HCT116 (cell line): Measurements from ENCODE around the gene TRIOBP. TPM values are rescaled to one million over a fixed set of nuclear protein-coding genes. Genes with fewer than 3 reads are reported as not detected.

Experiments
- ATAC-seq: fragments of 200-7000 bp; cut with Tn5 transposase; 2 replicates; pipeline ENCODE4 v1.9.1; 2020; ENCODE audit warnings: mild to moderate bottlenecking, moderate library complexity
- BruUV-seq: library from RNA; stranded (reverse); fragments of 400-500 nt; replicated peaks from 2 replicates; lab custom pipeline; 2021; lab: Mats Ljungman, UMichigan
- CTCF ChIA-PET: fragments of 300-600 bp; sonication (Branson Sonifier 250); formaldehyde crosslinking; loops from one replicate; lab custom pipeline; 2021; ENCODE audit warnings: antibody characterized with exemption; lab: Charles Lee
- POLR2A ChIA-PET: fragments of 300-600, 350-600 bp; sonication (Branson Sonifier 250); formaldehyde crosslinking; loops from one replicate; lab custom pipeline; 2021; ENCODE audit warnings: antibody characterized with exemption; lab: Charles Lee
- RAD21 ChIA-PET, 2 experiments: fragments of 300-600 bp; sonication (Branson Sonifier 250); formaldehyde crosslinking; loops; one replicate each; lab custom pipeline; 2023; ENCODE audit warnings: low total read pairs in 2 of 2; ENCODE audit not compliant: uncharacterized antibody in 2 of 2, unreplicated experiment in 2 of 2, low non-redundant PET in 1 of 2; lab: Charles Lee
- DNase-seq: peaks from one replicate; pipeline ENCODE4 v3.0.0-alpha.2; 2010; ENCODE audit warnings: low read depth, low spot score
- H2AFZ ChIP-seq: fragments of 200-600 bp; shearing (Covaris generic), sonication (generic); 2 replicates; pipeline ENCODE4 v1.6.1; 2017; ENCODE audit warnings: low read depth, mixed run types, mixed read lengths, antibody characterized with exemption, low read length; ENCODE audit not compliant: poor library complexity, severe bottlenecking
- H3K27ac ChIP-seq: 2 replicates; pipeline ENCODE4 v1.5.1; 2012; ENCODE audit warnings: low read depth, low read length
- H3K27me3 ChIP-seq: fragments of 200-600 bp; sonication (generic); 2 replicates; pipeline ENCODE4 v1.6.1; 2016; ENCODE audit warnings: mixed run types, low read length, mixed read lengths; ENCODE audit not compliant: insufficient read depth
- H3K36me3 ChIP-seq, 2 experiments: fragments of 200-500 bp in 1 of 2; fragments of 200-600 bp in 1 of 2; sonication (Bioruptor generic) in 1 of 2; sonication (generic) in 1 of 2; 2 replicates each; pipeline versions ENCODE4 v1.5.1 to v1.6.1; 2014 to 2016; ENCODE audit warnings: low read length in 2 of 2, inconsistent platforms in 1 of 2, mixed read lengths in 1 of 2, mixed run types in 1 of 2; ENCODE audit not compliant: insufficient read depth in 2 of 2, control insufficient read depth in 1 of 2
- H3K4me1 ChIP-seq, 2 experiments: fragments of 200-600 bp in 1 of 2; sonication (generic) in 1 of 2; 2 replicates each; pipeline versions ENCODE4 v1.5.1 to v1.6.1; 2012 to 2017; ENCODE audit warnings: low read length in 2 of 2, inconsistent platforms in 1 of 2, mild to moderate bottlenecking in 1 of 2, mixed read lengths in 1 of 2, mixed run types in 1 of 2, moderate library complexity in 1 of 2; ENCODE audit not compliant: insufficient read depth in 2 of 2, control insufficient read depth in 1 of 2
- H3K4me2 ChIP-seq: fragments of 200-600 bp; sonication (generic); 2 replicates; pipeline ENCODE4 v1.6.1; 2017; ENCODE audit warnings: mixed run types, low read length, mixed read lengths
- H3K4me3 ChIP-seq, 2 experiments: fragments of 200-600 bp in 1 of 2; sonication (generic) in 1 of 2; replicated peaks in 1 of 2; 2 replicates each; pipeline ENCODE4 v1.5.1; 2011 to 2016; ENCODE audit warnings: low read length in 2 of 2, control low read depth in 1 of 2, low read depth in 1 of 2, mild to moderate bottlenecking in 1 of 2, mixed read lengths in 1 of 2, mixed run types in 1 of 2
- H3K79me2 ChIP-seq: fragments of 200-600 bp; sonication (generic); 2 replicates; pipeline ENCODE4 v1.6.1; 2017; ENCODE audit warnings: mild to moderate bottlenecking, mixed run types, low read length, moderate library complexity, mixed read lengths; ENCODE audit not compliant: insufficient read depth
- H3K9ac ChIP-seq: fragments of 200-600 bp; sonication (generic); 2 replicates; pipeline ENCODE4 v1.6.1; 2016; ENCODE audit warnings: low read length, mixed read lengths
- H3K9me2 ChIP-seq: fragments of 200-600 bp; sonication (generic), shearing (Covaris generic); 2 replicates; pipeline ENCODE4 v1.6.1; 2017; ENCODE audit warnings: mixed run types, mild to moderate bottlenecking, moderate library complexity; ENCODE audit not compliant: insufficient read depth
- H3K9me3 ChIP-seq, 2 experiments: fragments of 200-500 bp in 1 of 2; fragments of 200-600 bp in 1 of 2; sonication (Bioruptor generic) in 1 of 2; sonication (generic) in 1 of 2; 2 replicates each; pipeline ENCODE4 v1.6.1; 2014 to 2017; ENCODE audit warnings: low read length in 2 of 2, mixed read lengths in 2 of 2, inconsistent platforms in 1 of 2, low read depth in 1 of 2, mild to moderate bottlenecking in 1 of 2, mixed run types in 1 of 2, moderate library complexity in 1 of 2; ENCODE audit not compliant: control insufficient read depth in 1 of 2, insufficient read depth in 1 of 2
- H4K20me1 ChIP-seq: fragments of 200-600 bp; sonication (generic), shearing (Covaris generic); 2 replicates; pipeline ENCODE4 v1.6.1; 2017; ENCODE audit warnings: mixed run types, mild to moderate bottlenecking, moderate library complexity; ENCODE audit not compliant: insufficient read depth
- CEBPB ChIP-seq: IDR thresholded peaks from 2 replicates; pipeline ENCODE4 v1.6.1; 2012; ENCODE audit warnings: low read depth
- EGR1 ChIP-seq: IDR thresholded peaks from 2 replicates; pipeline ENCODE4 v1.6.1; 2012; ENCODE audit warnings: low read depth
- ELF1 ChIP-seq: IDR thresholded peaks from 2 replicates; pipeline ENCODE4 v1.6.1; 2012; ENCODE audit warnings: low read depth, borderline replicate concordance
- EZH2 ChIP-seq: fragments of 200-600 bp; sonication (generic); IDR thresholded peaks from 2 replicates; pipeline ENCODE4 v1.6.1; 2017; ENCODE audit warnings: antibody characterized with exemption, mixed run types
- EZH2phosphoT487 ChIP-seq: fragments of 200-600 bp; IDR thresholded peaks from 2 replicates; pipeline ENCODE4 v1.6.1; 2018; ENCODE audit warnings: antibody characterized with exemption, borderline replicate concordance
- FOSL1 ChIP-seq: IDR thresholded peaks from 2 replicates; pipeline ENCODE4 v1.6.1; 2012; ENCODE audit warnings: low read depth
- JUND ChIP-seq: IDR thresholded peaks from 2 replicates; pipeline ENCODE4 v1.6.1; 2012
- POLR2A ChIP-seq: IDR thresholded peaks from 2 replicates; pipeline ENCODE4 v1.7.0; 2011; ENCODE audit warnings: borderline replicate concordance; ENCODE audit not compliant: insufficient read depth, insufficient read length; ENCODE audit errors: extremely low read depth
- RAD21 ChIP-seq: IDR thresholded peaks from 2 replicates; pipeline ENCODE4 v1.6.1; 2012; ENCODE audit warnings: low read depth, mild to moderate bottlenecking
- SIN3A ChIP-seq: IDR thresholded peaks from 2 replicates; pipeline ENCODE4 v1.6.1; 2012; ENCODE audit warnings: low read depth
- SRF ChIP-seq: IDR thresholded peaks from 2 replicates; pipeline ENCODE4 v1.6.1; 2012; ENCODE audit warnings: low read depth
- TCF7L2 ChIP-seq: IDR thresholded peaks from 2 replicates; pipeline ENCODE4 v1.7.0; 2011; ENCODE audit warnings: borderline replicate concordance, inconsistent platforms; ENCODE audit not compliant: insufficient read depth, insufficient read length; ENCODE audit errors: extremely low read depth
- ZNF274 ChIP-seq: fragments of 200-500 bp; sonication (Bioruptor generic); IDR thresholded peaks from 2 replicates; pipeline ENCODE4 v1.6.1; 2014; ENCODE audit warnings: mild to moderate bottlenecking, low read depth, low read length, inconsistent platforms
- intact Hi-C: fragments of 100-400 bp; cut with micrococcal nuclease; formaldehyde crosslinking; loops from 2 replicates; pipeline ENCODE4 v1.10.0; 2022
- total RNA-seq: library from RNA; stranded (reverse); gene quantifications from one replicate; pipeline ENCODE4 v1.2.1, GENCODE V29; 2021; ENCODE audit not compliant: unreplicated experiment
- TF ChIP-seq, protein P1 (sequence below): IDR thresholded peaks from 2 replicates; pipeline ENCODE4 v1.6.1; 2012; ENCODE audit warnings: low read depth
- TF ChIP-seq, protein P2 (sequence below): IDR thresholded peaks from 2 replicates; pipeline ENCODE4 v1.6.1; 2012
- TF ChIP-seq, protein P3 (sequence below): IDR thresholded peaks from 2 replicates; pipeline ENCODE4 v1.6.1; 2012
- TF ChIP-seq, protein P4 (sequence below), 3 experiments: fragments of 200-600 bp in 1 of 3; sonication (generic) in 1 of 3; IDR thresholded peaks in 2 of 3; conservative IDR thresholded peaks in 1 of 3; 2 replicates each; pipeline ENCODE4 v1.5.1; 2012 to 2017; ENCODE audit warnings: low read depth in 2 of 3, low read length in 2 of 3, antibody characterized with exemption in 1 of 3, borderline replicate concordance in 1 of 3, control low read depth in 1 of 3, mild to moderate bottlenecking in 1 of 3, mixed read lengths in 1 of 3, mixed run types in 1 of 3, moderate library complexity in 1 of 3; ENCODE audit not compliant: insufficient read depth in 1 of 3

The TRIOBP gene
- total RNA-seq, 1 experiment from 2014 or later: 244 TPM

DNA sequence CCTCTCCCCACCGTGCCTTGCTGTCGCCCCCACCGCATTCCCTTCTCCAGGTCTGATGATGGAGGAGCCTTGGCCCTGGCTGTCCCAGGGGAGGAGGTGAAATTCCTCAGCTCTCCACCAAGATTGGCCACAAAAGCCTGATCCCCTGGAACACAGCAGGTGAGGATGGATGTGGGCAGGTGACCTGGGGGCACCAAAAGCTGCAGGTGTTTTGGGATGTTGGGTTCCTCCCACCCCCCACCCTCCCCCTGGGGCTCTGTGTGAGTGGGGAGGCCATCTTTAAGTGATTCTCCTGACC lies 639 bp downstream of the TRIOBP start (continued):
- TF ChIP-seq, protein P1, sequence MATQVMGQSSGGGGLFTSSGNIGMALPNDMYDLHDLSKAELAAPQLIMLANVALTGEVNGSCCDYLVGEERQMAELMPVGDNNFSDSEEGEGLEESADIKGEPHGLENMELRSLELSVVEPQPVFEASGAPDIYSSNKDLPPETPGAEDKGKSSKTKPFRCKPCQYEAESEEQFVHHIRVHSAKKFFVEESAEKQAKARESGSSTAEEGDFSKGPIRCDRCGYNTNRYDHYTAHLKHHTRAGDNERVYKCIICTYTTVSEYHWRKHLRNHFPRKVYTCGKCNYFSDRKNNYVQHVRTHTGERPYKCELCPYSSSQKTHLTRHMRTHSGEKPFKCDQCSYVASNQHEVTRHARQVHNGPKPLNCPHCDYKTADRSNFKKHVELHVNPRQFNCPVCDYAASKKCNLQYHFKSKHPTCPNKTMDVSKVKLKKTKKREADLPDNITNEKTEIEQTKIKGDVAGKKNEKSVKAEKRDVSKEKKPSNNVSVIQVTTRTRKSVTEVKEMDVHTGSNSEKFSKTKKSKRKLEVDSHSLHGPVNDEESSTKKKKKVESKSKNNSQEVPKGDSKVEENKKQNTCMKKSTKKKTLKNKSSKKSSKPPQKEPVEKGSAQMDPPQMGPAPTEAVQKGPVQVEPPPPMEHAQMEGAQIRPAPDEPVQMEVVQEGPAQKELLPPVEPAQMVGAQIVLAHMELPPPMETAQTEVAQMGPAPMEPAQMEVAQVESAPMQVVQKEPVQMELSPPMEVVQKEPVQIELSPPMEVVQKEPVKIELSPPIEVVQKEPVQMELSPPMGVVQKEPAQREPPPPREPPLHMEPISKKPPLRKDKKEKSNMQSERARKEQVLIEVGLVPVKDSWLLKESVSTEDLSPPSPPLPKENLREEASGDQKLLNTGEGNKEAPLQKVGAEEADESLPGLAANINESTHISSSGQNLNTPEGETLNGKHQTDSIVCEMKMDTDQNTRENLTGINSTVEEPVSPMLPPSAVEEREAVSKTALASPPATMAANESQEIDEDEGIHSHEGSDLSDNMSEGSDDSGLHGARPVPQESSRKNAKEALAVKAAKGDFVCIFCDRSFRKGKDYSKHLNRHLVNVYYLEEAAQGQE: no peak

DNA sequence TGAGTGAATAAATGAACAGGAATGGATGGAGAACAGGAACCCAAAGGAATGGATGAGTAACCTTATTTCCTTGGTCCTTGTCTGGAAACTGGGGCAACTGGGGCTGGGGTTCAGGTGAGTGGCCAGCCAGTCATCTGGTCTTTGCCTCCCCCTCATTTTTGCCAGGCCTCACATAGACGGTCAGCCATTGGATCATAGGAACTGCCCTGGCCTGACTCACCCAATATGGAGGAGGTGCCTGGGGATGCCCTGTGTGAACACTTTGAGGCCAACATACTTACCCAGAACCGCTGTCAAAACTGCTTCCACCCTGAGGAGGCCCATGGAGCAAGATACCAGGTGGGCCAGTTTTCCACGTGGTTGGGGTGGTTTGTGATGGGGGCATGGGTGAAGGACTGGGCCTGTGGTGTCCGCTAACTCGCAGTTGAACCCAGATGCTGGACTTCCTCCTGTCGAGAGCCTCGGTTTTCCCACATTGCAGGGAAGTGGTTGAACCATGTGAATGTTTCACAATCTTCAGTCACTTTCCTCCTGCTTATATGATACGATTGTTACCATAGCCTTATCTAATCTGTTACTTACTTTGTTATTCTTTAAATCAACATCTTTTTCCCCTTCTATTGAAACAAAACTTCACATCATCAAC lies 4.4 kb downstream of the TRIOBP start:
- H3K4me2 ChIP-seq: no peak overlapping the region
- intact Hi-C loops: no loop called here
- no TSS peak for BruUV-seq
- H2AFZ ChIP-seq: no peak overlapping the region
- H3K27ac ChIP-seq: no peak overlapping the region
- H3K36me3 ChIP-seq: no peaks in the 10 kb centered on the region
- no peak overlapping the region for H3K9ac ChIP-seq
- no peaks in the 10 kb centered on the region for H3K79me2 ChIP-seq
- CTCF ChIA-PET: no interaction called here
- no peak for ATAC-seq
- no peaks in the 10 kb centered on the region for H4K20me1 ChIP-seq
- H3K27me3 ChIP-seq: no peaks in the 10 kb centered on the region
- H3K9me3 ChIP-seq: no peaks in the 10 kb centered on the region
- H3K4me3 ChIP-seq: no peak overlapping the region
- no peak for TF ChIP-seq EGR1
- TF ChIP-seq ELF1: no peak
- TF ChIP-seq, protein P2, sequence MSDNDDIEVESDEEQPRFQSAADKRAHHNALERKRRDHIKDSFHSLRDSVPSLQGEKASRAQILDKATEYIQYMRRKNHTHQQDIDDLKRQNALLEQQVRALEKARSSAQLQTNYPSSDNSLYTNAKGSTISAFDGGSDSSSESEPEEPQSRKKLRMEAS: no peak
- no peak for TF ChIP-seq TCF7L2
- TF ChIP-seq FOSL1: no peak
- TF ChIP-seq JUND: no peak
- TF ChIP-seq EZH2: no peak
- TF ChIP-seq, protein P3, sequence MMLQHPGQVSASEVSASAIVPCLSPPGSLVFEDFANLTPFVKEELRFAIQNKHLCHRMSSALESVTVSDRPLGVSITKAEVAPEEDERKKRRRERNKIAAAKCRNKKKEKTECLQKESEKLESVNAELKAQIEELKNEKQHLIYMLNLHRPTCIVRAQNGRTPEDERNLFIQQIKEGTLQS: no peak
- no peak for TF ChIP-seq CEBPB
- TF ChIP-seq EZH2phosphoT487: no peak
- TF ChIP-seq, protein P4, sequence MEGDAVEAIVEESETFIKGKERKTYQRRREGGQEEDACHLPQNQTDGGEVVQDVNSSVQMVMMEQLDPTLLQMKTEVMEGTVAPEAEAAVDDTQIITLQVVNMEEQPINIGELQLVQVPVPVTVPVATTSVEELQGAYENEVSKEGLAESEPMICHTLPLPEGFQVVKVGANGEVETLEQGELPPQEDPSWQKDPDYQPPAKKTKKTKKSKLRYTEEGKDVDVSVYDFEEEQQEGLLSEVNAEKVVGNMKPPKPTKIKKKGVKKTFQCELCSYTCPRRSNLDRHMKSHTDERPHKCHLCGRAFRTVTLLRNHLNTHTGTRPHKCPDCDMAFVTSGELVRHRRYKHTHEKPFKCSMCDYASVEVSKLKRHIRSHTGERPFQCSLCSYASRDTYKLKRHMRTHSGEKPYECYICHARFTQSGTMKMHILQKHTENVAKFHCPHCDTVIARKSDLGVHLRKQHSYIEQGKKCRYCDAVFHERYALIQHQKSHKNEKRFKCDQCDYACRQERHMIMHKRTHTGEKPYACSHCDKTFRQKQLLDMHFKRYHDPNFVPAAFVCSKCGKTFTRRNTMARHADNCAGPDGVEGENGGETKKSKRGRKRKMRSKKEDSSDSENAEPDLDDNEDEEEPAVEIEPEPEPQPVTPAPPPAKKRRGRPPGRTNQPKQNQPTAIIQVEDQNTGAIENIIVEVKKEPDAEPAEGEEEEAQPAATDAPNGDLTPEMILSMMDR (IDR thresholded peaks at IDR 0.05 in 2 of 3, conservative IDR thresholded peaks at IDR 0.05 in 1 of 3; ENCODE audit: borderline replicate concordance in 1 of 3, insufficient read depth in 1 of 3, low read depth in 2 of 3, low read length in 2 of 3): no peak
- no peak for TF ChIP-seq POLR2A
- no peak for TF ChIP-seq SRF
- TF ChIP-seq SIN3A: no peak
- TF ChIP-seq RAD21: no peak
- TF ChIP-seq ZNF274: no peak
- TF ChIP-seq, all 23 proteins: peak for 0
- ChIA-PET POLR2A (no interaction called here), RAD21 (no interaction called here)
- no peaks in the 10 kb centered on the region for H3K9me2 ChIP-seq
- DNase-seq: no peak
- peaks cover 6 to 14% of the 10 kb centered on the region in 2 experiments; a peak in 3 of 4 replicates for H3K4me1 ChIP-seq
